Neural progenitor cell (in vitro differentiated cells): ENCODE data around the gene TXK. TPM values are rescaled to one million over a fixed set of nuclear protein-coding genes. Genes with fewer than 3 reads are reported as not detected.

Experiments
- DNase-seq: peaks from one replicate; pipeline ENCODE4 v3.0.0-alpha.2; 2016; ENCODE audit warnings: low spot score
- H2AFZ ChIP-seq: fragments of 200-600 bp; sonication (generic); replicated peaks from 2 replicates; pipeline ENCODE4 v1.6.1; 2016; ENCODE audit warnings: antibody characterized with exemption
- H3F3A ChIP-seq: fragments of 200-600 bp; sonication (generic); 2 replicates; pipeline ENCODE4 v1.6.1; 2016; ENCODE audit warnings: antibody characterized with exemption, low read depth
- H3K27ac ChIP-seq: fragments of 200-600 bp; sonication (generic); 2 replicates; pipeline ENCODE4 v1.5.1; 2016; ENCODE audit warnings: mild to moderate bottlenecking
- H3K27me3 ChIP-seq: fragments of 200-600 bp; sonication (generic); 2 replicates; pipeline ENCODE4 v1.6.1; 2016; ENCODE audit warnings: mild to moderate bottlenecking, moderate library complexity
- H3K36me3 ChIP-seq: fragments of 200-600 bp; sonication (generic); 2 replicates; pipeline ENCODE4 v1.5.1; 2016
- H3K4me1 ChIP-seq: fragments of 200-600 bp; sonication (generic); 2 replicates; pipeline ENCODE4 v1.6.1; 2016; ENCODE audit warnings: mixed run types
- H3K4me2 ChIP-seq: fragments of 200-600 bp; sonication (generic); 2 replicates; pipeline ENCODE4 v1.6.1; 2016
- H3K4me3 ChIP-seq: fragments of 200-600 bp; sonication (generic); 2 replicates; pipeline ENCODE4 v1.5.1; 2016
- H3K79me2 ChIP-seq: fragments of 200-600 bp; sonication (generic); 2 replicates; pipeline ENCODE4 v1.6.1; 2016; ENCODE audit warnings: low read depth
- H3K9ac ChIP-seq: fragments of 200-600 bp; sonication (generic); 2 replicates; pipeline ENCODE4 v1.6.1; 2016
- H3K9me3 ChIP-seq: fragments of 200-600 bp; sonication (generic); 2 replicates; pipeline ENCODE4 v1.5.1; 2016; ENCODE audit warnings: low read depth
- H4K20me1 ChIP-seq: fragments of 200-600 bp; sonication (generic); 2 replicates; pipeline ENCODE4 v1.6.1; 2016; ENCODE audit warnings: low read depth
- H3K27ac Mint-ChIP-seq: 3 replicates; pipeline ENCODE4 v1.8.0; 2021; ENCODE audit warnings: mixed read lengths
- H3K27me3 Mint-ChIP-seq: 2 replicates; pipeline ENCODE4 v1.8.0; 2022; ENCODE audit warnings: low read depth, mild to moderate bottlenecking, inconsistent platforms, moderate library complexity, mixed read lengths; ENCODE audit not compliant: insufficient read depth
- H3K36me3 Mint-ChIP-seq: 3 replicates; pipeline ENCODE4 v1.8.0; 2021; ENCODE audit warnings: mixed read lengths
- H3K4me1 Mint-ChIP-seq: 3 replicates; pipeline ENCODE4 v1.8.0; 2021; ENCODE audit warnings: mixed read lengths
- H3K4me3 Mint-ChIP-seq: 3 replicates; pipeline ENCODE4 v1.8.0; 2021; ENCODE audit warnings: mild to moderate bottlenecking, moderate library complexity, mixed read lengths
- H3K9me3 Mint-ChIP-seq: 3 replicates; pipeline ENCODE4 v1.8.0; 2020; ENCODE audit warnings: mixed read lengths
- EZH2 ChIP-seq: fragments of 200-600 bp; sonication (generic); IDR thresholded peaks from 2 replicates; pipeline ENCODE4 v1.6.1; 2017; ENCODE audit warnings: antibody characterized with exemption, mild to moderate bottlenecking, moderate library complexity
- EZH2phosphoT487 ChIP-seq: fragments of 200-600 bp; sonication (generic); IDR thresholded peaks from 2 replicates; pipeline ENCODE4 v1.6.1; 2017; ENCODE audit warnings: antibody characterized with exemption
- total RNA-seq: library from RNA; depleted of rRNA; stranded (reverse); fragments of >200 nt; gene quantifications from 2 replicates; pipeline ENCODE4 v1.2.3, GENCODE V29; 2015; ENCODE audit warnings: low replicate concordance
- TF ChIP-seq, protein P1 (sequence below): fragments of 200-600 bp; sonication (generic); IDR thresholded peaks from 2 replicates; pipeline ENCODE4 v1.5.1; 2017; ENCODE audit warnings: antibody characterized with exemption, mild to moderate bottlenecking

TXK gene
- total RNA-seq, 1 donor from 2014 or later, result not detected

DNA sequence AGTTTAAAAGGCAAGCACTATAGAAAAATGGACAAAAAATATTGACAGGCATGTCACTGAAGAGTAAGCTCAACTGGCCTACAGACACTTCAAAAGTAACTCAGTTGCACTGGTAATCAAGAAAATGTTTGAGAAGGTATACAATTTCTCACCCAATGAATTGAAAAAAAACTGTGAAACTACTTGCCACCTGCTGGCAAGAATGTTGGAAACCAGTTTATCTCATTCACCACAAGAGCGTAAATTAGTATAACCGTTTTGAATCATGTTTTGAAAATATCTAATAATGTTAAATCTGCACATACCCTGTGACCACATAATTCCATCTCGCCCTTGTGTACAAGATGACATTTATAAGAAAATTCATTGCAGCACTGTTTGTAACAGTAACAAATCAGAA lies 31.7 kb downstream of the TXK start:
- Mint-ChIP-seq H3K4me1 (no peaks in the 10 kb centered on the region), H3K36me3 (no peaks in the 10 kb centered on the region), H3K27me3 (peaks cover 2% of the 10 kb centered on the region), H3K9me3 (no peaks in the 10 kb centered on the region), H3K4me3 (no peak overlapping the region), H3K27ac (no peak overlapping the region)
- H3K4me1 ChIP-seq, result no peaks in the 10 kb centered on the region
- no peak overlapping the region for H3K27ac ChIP-seq
- H3K9me3 ChIP-seq, result no peaks in the 10 kb centered on the region
- H3K4me2 ChIP-seq, result no peak overlapping the region
- H3K27me3 ChIP-seq, result no peaks in the 10 kb centered on the region
- no peak overlapping the region for H3K4me3 ChIP-seq
- H4K20me1 ChIP-seq, result no peaks in the 10 kb centered on the region
- TF ChIP-seq, protein P1, sequence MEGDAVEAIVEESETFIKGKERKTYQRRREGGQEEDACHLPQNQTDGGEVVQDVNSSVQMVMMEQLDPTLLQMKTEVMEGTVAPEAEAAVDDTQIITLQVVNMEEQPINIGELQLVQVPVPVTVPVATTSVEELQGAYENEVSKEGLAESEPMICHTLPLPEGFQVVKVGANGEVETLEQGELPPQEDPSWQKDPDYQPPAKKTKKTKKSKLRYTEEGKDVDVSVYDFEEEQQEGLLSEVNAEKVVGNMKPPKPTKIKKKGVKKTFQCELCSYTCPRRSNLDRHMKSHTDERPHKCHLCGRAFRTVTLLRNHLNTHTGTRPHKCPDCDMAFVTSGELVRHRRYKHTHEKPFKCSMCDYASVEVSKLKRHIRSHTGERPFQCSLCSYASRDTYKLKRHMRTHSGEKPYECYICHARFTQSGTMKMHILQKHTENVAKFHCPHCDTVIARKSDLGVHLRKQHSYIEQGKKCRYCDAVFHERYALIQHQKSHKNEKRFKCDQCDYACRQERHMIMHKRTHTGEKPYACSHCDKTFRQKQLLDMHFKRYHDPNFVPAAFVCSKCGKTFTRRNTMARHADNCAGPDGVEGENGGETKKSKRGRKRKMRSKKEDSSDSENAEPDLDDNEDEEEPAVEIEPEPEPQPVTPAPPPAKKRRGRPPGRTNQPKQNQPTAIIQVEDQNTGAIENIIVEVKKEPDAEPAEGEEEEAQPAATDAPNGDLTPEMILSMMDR, result peak; percentile 28
- TF ChIP-seq EZH2phosphoT487, result no peak
- TF ChIP-seq EZH2, result no peak
- no peak overlapping the region for H3K9ac ChIP-seq
- H3F3A ChIP-seq, result no peaks in the 10 kb centered on the region
- no peak for DNase-seq
- no peaks in the 10 kb centered on the region for H3K36me3 ChIP-seq
- no peak overlapping the region for H2AFZ ChIP-seq
- no peaks in the 10 kb centered on the region for H3K79me2 ChIP-seq

DNA sequence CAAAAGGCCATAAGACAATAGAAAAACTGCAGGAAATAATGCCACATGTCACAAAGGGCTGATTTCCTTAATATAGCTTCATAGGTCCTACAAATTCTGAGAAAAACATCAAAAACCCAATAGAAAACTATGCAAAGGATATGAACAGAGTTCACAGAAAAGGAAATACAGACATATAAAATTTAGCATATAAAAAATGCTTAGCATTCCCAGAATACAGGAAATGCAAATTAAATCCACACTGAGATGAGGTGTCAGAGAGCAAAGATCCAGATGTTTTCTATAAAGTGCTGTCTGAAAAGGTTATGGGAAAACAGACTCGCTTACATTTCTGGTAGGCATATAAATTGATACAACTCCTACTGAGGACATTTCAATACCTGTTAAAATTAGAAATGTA lies 33.8 kb downstream of the TXK start:
- H3K4me1 ChIP-seq, result no peaks in the 10 kb centered on the region
- H4K20me1 ChIP-seq, result no peaks in the 10 kb centered on the region
- DNase-seq, result no peak
- H3K27me3 ChIP-seq, result no peaks in the 10 kb centered on the region
- H3K36me3 ChIP-seq, result no peaks in the 10 kb centered on the region
- Mint-ChIP-seq H3K9me3 (no peaks in the 10 kb centered on the region), H3K27me3 (peaks cover 2% of the 10 kb centered on the region), H3K4me3 (no peak overlapping the region), H3K4me1 (no peaks in the 10 kb centered on the region), H3K36me3 (no peaks in the 10 kb centered on the region), H3K27ac (no peak overlapping the region)
- H3K79me2 ChIP-seq, result no peaks in the 10 kb centered on the region
- H3K9me3 ChIP-seq, result no peaks in the 10 kb centered on the region
- H3F3A ChIP-seq, result no peaks in the 10 kb centered on the region
- no peak overlapping the region for H3K27ac ChIP-seq
- H3K4me2 ChIP-seq, result no peak overlapping the region
- H2AFZ ChIP-seq, result no peak overlapping the region
- no peak for TF ChIP-seq EZH2
- TF ChIP-seq, protein P1, result no peak
- no peak overlapping the region for H3K9ac ChIP-seq
- no peak overlapping the region for H3K4me3 ChIP-seq

DNA sequence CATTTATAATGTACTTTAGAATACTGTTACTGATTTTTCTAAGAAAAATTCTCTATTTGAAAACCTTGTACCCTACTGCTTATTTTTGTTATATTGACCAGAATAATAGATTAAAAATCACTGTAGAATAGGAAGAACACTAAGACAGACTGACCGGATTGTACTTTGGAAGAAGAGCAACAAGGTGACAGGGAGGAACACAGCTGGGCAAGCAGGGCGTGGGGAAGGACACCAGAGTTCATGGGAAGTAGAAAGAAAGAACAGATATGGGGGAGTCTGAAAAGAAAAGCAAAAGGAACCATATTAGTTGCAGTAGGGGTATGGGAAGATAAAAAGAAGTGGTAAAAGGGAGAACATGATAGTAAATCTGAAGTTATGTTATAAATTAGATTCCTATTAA lies 38.6 kb downstream of the TXK start:
- Histone ChIP-seq H3K36me3 (no peaks in the 10 kb centered on the region), H3K27me3 (no peaks in the 10 kb centered on the region), H3K9me3 (no peaks in the 10 kb centered on the region), H3K79me2 (no peaks in the 10 kb centered on the region), H3K4me3 (no peak overlapping the region), H3F3A (no peaks in the 10 kb centered on the region), H3K27ac (no peak overlapping the region), H3K9ac (no peak overlapping the region), H3K4me2 (no peak overlapping the region), H2AFZ (no peak overlapping the region), H3K4me1 (no peaks in the 10 kb centered on the region), H4K20me1 (no peaks in the 10 kb centered on the region)
- no peak overlapping the region for H3K27ac Mint-ChIP-seq
- TF ChIP-seq EZH2phosphoT487 (no peak), EZH2 (no peak)
- TF ChIP-seq, protein P1, result no peak
- no peaks in the 10 kb centered on the region for H3K36me3 Mint-ChIP-seq
- H3K27me3 Mint-ChIP-seq, result peaks cover 2% of the 10 kb centered on the region
- H3K4me3 Mint-ChIP-seq, result no peak overlapping the region
- DNase-seq, result no peak
- H3K9me3 Mint-ChIP-seq, result no peaks in the 10 kb centered on the region
- peaks cover 11% of the 10 kb centered on the region for H3K4me1 Mint-ChIP-seq
